Central memory CD8-positive, alpha-beta T cell (primary cell): Measurements from ENCODE around the gene CACNA1B.

Experiments used
- ATAC-seq: fragments of 150-1000 bp; cut with Tn5 transposase; replicated peaks from 2 replicates; pipeline ENCODE4 v1.10.0; 2022; ENCODE audit warnings: mild to moderate bottlenecking, moderate FRiP score, moderate number of reproducible peaks; ENCODE audit not compliant: poor library complexity, severe bottlenecking; ENCODE audit errors: extremely low read depth
- DNase-seq, 2 donors: peaks; one replicate each; pipeline ENCODE4 v3.0.0; 2021; ENCODE audit warnings: low spot score in 2 of 2
- H3K27ac Mint-ChIP-seq: one replicate; pipeline ENCODE4 v1.8.0; 2022; ENCODE audit warnings: low read depth, mild to moderate bottlenecking, moderate library complexity, mixed read lengths
- H3K27me3 Mint-ChIP-seq: one replicate; pipeline ENCODE4 v1.8.0; 2022; ENCODE audit warnings: mixed read lengths
- H3K36me3 Mint-ChIP-seq: one replicate; pipeline ENCODE4 v1.8.0; 2022; ENCODE audit warnings: mild to moderate bottlenecking, moderate library complexity, mixed read lengths; ENCODE audit not compliant: insufficient read depth
- H3K4me1 Mint-ChIP-seq: one replicate; pipeline ENCODE4 v1.8.0; 2022; ENCODE audit warnings: mixed read lengths
- H3K4me3 Mint-ChIP-seq: one replicate; pipeline ENCODE4 v1.8.0; 2022; ENCODE audit warnings: mild to moderate bottlenecking, moderate library complexity, mixed read lengths
- H3K9me3 Mint-ChIP-seq: one replicate; pipeline ENCODE4 v1.8.0; 2022; ENCODE audit warnings: mixed read lengths

The CACNA1B gene

DNA sequence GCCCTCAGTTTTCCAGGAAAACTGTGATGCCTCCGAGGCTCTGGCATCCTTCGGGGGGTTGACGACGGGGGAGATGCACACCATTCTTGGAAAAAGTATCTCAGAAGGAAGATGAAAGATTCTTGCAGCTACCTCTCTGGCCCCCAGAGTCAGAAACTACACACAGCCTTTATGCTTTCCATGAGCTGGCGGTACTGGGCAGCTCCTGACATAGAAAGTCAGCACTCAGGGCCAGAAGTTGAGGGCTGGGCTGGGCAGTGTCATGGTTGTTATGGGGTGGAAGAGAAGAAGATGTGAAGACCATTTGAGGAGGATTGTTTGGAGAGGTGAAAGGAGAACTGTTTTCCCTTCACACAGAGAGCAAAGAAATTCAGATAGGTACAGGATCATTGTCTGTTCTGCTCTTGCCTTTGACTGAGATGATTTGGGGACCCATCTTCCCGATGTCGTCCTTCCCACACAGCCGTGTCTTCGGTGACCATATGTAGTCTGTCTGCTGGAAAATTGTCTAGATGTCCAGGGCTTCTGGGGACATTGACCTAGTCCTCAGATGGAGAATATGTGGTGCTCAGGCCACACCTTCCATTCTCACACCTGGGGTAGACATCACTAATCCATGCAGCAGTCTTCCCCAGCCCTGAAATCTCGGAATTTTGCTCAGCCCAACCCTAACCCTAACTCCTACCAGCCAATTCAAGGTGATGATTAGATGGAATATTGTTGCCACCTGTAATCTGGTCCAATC lies 237.1 kb downstream of the CACNA1B start:
- Mint-ChIP-seq H3K27ac (no peak overlapping the region), H3K27me3 (peaks cover 45% of the 10 kb centered on the region), H3K4me3 (no peak overlapping the region), H3K4me1 (no peaks in the 10 kb centered on the region), H3K9me3 (no peaks in the 10 kb centered on the region), H3K36me3 (no peaks in the 10 kb centered on the region)
- DNase-seq: no peak
- ATAC-seq: no peak

DNA sequence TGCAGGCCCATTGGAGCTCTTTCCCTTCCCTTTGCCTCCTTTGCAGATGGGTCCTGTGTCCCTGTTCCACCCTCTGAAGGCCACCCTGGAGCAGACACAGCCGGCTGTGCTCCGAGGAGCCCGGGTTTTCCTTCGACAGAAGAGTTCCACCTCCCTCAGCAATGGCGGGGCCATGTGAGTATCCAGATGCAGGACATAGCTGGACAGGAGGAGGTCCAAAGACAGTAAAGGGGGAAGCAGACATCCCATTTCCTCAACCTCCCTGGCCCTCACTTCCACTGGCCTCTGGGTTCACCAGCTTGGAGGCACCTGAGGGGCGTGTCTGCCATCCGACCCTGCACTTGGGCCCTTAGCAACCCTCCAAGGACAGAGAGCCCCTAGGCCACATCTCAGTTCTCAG lies 237.9 kb downstream of the CACNA1B start:
- DNase-seq (no peak), ATAC-seq (no peak)
- H3K4me3 Mint-ChIP-seq: no peak overlapping the region
- H3K4me1 Mint-ChIP-seq: no peaks in the 10 kb centered on the region
- no peak overlapping the region for H3K27ac Mint-ChIP-seq
- H3K9me3 Mint-ChIP-seq: no peaks in the 10 kb centered on the region
- peaks cover 48% of the 10 kb centered on the region for H3K27me3 Mint-ChIP-seq
- no peaks in the 10 kb centered on the region for H3K36me3 Mint-ChIP-seq

DNA sequence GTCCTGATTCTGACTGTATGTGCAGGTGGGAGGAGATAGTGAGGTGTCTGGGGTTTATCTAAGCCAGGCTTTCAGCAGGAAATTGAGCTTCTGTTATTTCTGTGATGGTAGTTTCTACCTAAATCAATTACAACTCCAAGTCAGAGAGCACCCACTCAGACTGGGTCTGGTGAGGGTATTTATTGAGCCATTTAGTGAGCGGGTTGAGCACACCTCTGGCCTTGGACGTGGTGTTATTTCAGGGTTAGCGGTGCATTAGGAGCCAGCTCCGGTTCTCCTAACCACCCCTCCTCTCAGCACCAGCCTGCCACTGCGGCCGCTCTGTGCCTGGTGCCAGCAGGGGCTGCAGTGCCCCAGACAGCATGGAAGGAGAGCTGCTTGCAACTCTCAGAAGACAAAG lies 238.9 kb downstream of the CACNA1B start:
- Mint-ChIP-seq H3K27me3 (peaks cover 48% of the 10 kb centered on the region), H3K4me1 (no peaks in the 10 kb centered on the region)

DNA sequence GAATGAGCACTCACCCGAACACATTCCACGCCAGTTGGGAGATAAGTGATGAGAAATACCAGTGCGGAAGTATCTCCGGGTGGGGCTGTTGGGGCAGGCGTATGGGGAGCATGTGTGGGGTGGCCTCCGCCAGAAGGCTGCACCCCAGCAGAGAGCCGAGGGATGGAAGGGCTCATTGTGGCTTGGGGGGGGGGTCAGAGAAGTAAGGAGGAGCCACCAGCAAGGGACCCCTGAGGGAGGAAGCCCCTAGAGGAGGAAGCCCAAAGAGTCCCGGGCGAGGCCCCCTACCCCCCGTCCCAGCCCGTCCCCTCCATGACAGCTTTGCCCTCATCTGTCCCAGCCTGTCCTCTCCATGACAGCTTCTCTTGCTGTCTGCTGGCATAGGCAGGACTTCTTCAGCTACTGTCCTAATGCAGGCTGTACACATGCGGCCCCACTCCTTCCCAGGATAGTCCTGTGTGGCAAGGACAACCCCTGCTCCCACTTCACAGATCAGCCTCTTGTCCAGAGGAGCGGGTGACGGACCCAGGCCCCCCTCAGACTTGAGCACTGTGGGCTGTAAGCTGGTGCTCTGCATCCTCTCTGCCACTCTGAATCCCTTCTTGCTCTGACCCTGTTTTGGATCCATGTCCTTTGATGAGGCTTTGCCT lies 239.6 kb downstream of the CACNA1B start:
- H3K4me3 Mint-ChIP-seq: no peak overlapping the region
- H3K27ac Mint-ChIP-seq: no peak overlapping the region
- no peak for ATAC-seq

More for the DNA sequence above, 238.9 kb downstream of the CACNA1B start:
- Mint-ChIP-seq H3K9me3 (no peaks in the 10 kb centered on the region), H3K36me3 (no peaks in the 10 kb centered on the region), H3K4me3 (no peak overlapping the region), H3K27ac (no peak overlapping the region)
- DNase-seq (no peak), ATAC-seq (no peak)

DNA sequence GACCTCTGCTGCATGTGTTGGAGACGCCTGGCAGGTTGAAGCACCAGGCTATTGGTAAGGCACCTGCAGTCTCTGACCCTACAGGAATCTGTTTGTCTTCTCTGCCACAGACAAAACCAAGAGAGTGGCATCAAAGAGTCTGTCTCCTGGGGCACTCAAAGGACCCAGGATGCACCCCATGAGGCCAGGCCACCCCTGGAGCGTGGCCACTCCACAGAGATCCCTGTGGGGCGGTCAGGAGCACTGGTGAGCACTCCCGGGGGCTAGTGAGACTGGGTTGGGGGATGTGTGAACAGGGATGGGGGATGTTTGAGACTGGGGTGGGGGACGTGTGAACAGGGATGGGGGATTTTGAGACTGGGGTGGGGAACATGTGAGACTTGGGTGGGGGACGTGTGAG lies 240.3 kb downstream of the CACNA1B start:
- Mint-ChIP-seq H3K4me1 (no peaks in the 10 kb centered on the region), H3K36me3 (no peaks in the 10 kb centered on the region), H3K27me3 (peaks cover 40% of the 10 kb centered on the region), H3K27ac (no peak overlapping the region), H3K4me3 (no peak overlapping the region), H3K9me3 (no peaks in the 10 kb centered on the region)
- ATAC-seq (no peak), DNase-seq (no peak)

More for the DNA sequence above, 239.6 kb downstream of the CACNA1B start:
- H3K36me3 Mint-ChIP-seq: no peaks in the 10 kb centered on the region
- H3K4me1 Mint-ChIP-seq: no peaks in the 10 kb centered on the region
- H3K9me3 Mint-ChIP-seq: no peaks in the 10 kb centered on the region
- peaks cover 46% of the 10 kb centered on the region for H3K27me3 Mint-ChIP-seq
- DNase-seq: no peak

DNA sequence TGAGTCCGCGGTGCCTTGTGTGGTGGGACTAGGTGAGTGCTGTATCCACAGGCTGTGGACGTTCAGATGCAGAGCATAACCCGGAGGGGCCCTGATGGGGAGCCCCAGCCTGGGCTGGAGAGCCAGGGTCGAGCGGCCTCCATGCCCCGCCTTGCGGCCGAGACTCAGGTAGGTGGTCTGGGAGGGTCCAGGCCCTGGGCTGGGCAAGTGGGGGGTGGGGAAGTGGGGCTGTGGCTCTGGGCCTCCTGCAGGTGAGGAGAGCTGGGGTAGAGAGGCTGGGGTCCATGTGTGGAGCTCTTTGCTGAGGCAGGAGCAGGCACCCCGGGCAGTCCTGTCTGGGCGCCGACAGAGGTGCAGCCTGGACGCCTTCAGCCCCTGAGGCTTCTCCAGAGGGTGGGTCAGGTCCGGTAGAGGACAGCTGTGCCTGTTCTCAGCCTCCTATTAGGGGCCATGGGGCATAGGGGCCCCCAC lies 241.1 kb downstream of the CACNA1B start:
- Mint-ChIP-seq H3K36me3 (no peaks in the 10 kb centered on the region), H3K4me3 (no peak overlapping the region), H3K4me1 (no peaks in the 10 kb centered on the region), H3K27me3 (peaks cover 33% of the 10 kb centered on the region), H3K9me3 (no peaks in the 10 kb centered on the region), H3K27ac (no peak overlapping the region)
- DNase-seq (no peak), ATAC-seq (no peak)

DNA sequence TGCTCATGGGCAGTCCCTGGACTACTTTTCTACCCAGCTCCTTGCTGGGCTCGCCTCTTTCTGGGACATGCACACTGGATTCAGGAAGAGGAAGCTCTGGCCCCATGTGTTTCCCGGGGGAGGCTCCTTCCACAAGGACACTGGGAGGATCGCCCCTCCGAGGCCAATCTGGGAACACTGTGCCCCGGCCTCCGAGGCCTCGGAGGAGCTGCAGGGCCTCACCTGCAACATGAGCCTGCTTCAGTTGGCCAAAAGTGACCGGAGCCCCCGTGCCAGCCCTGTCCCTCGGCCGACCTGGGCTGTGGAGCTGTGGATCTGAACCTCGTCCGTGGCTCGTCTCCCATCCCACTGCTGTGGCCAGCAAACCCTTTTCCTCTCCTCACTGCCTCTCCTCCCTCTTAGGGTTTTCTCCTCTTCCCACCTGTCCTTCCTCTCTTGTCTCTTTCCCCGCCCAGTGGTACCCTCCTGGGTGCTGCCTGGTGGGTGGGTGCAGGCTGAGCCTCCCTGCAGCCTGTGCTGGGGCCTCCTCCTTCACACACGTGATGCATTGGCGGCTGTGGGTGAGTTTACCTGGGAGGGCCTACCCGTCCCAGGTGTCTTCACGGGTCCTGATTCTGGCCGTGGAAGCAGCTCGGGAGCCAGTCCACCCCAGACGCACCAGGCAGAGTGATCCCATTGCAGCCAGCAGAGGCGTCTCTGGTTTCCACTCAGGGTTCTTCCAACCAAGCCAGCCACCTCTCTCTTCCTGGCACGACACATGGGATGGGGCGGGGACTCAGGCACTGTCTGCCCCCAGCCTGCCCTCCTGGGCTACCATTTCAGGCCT lies 241.8 kb downstream of the CACNA1B start:
- Mint-ChIP-seq H3K9me3 (no peaks in the 10 kb centered on the region), H3K36me3 (peaks cover 2% of the 10 kb centered on the region), H3K27ac (no peak overlapping the region), H3K4me3 (no peak overlapping the region), H3K27me3 (peaks cover 33% of the 10 kb centered on the region), H3K4me1 (no peaks in the 10 kb centered on the region)
- ATAC-seq (no peak), DNase-seq (no peak)

DNA sequence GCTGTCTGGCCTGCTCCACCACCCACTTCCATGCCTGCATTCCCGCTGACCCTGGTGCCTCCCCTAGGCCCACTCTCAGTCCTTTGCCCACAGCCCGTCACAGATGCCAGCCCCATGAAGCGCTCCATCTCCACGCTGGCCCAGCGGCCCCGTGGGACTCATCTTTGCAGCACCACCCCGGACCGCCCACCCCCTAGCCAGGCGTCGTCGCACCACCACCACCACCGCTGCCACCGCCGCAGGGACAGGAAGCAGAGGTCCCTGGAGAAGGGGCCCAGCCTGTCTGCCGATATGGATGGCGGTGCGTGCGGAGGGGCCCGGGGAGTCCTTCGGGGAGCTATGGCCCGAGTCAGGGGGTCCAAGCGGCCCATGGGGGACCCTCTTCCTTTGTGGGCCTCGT lies 242.5 kb downstream of the CACNA1B start:
- H3K9me3 Mint-ChIP-seq: no peaks in the 10 kb centered on the region
- DNase-seq (no peak), ATAC-seq (no peak)
- peaks cover 33% of the 10 kb centered on the region for H3K27me3 Mint-ChIP-seq
- H3K36me3 Mint-ChIP-seq: peaks cover 6% of the 10 kb centered on the region
- no peaks in the 10 kb centered on the region for H3K4me1 Mint-ChIP-seq
- no peak overlapping the region for H3K27ac Mint-ChIP-seq
- H3K4me3 Mint-ChIP-seq: no peak overlapping the region

DNA sequence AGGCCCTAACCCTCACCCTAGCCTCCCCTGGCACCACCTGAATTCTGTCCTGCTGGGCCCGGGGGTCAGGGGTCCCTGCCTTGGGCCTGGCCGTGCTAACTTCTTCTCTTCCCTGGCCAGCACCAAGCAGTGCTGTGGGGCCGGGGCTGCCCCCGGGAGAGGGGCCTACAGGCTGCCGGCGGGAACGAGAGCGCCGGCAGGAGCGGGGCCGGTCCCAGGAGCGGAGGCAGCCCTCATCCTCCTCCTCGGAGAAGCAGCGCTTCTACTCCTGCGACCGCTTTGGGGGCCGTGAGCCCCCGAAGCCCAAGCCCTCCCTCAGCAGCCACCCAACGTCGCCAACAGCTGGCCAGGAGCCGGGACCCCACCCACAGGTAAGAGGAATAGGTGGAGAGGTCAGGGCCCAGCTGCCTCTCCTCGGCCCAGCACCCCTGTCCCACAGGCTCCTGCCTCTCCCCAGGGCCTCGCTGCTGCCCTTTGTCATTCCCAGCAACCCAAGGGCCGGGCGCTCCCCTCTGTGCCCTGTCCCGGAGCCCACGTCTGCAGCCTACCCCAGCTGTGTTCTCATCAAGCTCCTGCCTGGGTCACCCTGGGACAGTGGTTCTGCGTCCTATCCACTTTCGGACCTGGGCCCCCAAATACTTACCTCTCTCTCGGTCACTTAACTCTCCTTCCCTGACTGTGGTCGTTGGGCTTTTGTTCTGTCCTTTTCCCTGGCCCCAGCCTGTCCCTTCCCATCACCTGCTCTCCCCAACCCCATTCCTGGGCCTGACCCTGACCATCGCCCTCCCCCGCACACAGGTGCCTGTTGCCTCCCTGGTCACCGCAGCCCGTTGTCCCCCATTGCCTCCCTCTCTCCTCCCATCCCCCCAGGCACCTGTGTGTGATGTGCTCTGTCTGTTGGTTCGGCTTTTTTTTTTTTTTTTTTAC lies 243.2 kb downstream of the CACNA1B start:
- Mint-ChIP-seq H3K27ac (no peak overlapping the region), H3K36me3 (peaks cover 7% of the 10 kb centered on the region), H3K4me1 (no peaks in the 10 kb centered on the region), H3K9me3 (no peaks in the 10 kb centered on the region), H3K27me3 (peaks cover 30% of the 10 kb centered on the region), H3K4me3 (no peak overlapping the region)
- no peak for DNase-seq
- ATAC-seq: no peak

DNA sequence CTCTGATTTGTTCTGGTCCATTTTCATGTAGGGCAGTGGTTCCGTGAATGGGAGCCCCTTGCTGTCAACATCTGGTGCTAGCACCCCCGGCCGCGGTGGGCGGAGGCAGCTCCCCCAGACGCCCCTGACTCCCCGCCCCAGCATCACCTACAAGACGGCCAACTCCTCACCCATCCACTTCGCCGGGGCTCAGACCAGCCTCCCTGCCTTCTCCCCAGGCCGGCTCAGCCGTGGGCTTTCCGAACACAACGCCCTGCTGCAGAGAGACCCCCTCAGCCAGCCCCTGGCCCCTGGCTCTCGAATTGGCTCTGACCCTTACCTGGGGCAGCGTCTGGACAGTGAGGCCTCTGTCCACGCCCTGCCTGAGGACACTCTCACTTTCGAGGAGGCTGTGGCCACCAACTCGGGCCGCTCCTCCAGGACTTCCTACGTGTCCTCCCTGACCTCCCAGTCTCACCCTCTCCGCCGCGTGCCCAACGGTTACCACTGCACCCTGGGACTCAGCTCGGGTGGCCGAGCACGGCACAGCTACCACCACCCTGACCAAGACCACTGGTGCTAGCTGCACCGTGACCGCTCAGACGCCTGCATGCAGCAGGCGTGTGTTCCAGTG lies 244.0 kb downstream of the CACNA1B start:
- H3K36me3 Mint-ChIP-seq: peaks cover 7% of the 10 kb centered on the region

DNA sequence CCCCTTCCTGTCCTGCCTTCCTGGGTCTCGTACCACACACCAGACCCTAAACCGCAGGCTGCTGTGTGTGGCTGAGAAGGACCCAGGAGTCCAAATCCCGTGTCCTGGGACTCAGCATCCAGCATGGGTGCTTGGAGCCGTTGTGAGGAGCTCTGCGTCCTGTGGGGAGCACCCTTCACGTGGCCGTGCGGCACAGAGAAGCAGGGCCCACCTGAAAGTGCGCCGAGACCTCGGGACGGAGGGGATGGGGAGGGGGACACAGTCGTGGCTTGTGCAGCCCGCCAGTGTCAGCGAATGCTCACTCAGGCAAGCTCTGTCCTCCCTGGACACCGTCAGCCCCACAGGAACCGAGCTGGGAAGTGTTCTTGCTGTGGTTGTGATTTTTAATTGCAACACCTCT lies 244.6 kb downstream of the CACNA1B start:
- no peaks in the 10 kb centered on the region for H3K9me3 Mint-ChIP-seq
- H3K4me1 Mint-ChIP-seq: no peaks in the 10 kb centered on the region
- DNase-seq (no peak), ATAC-seq (no peak)
- no peak overlapping the region for H3K4me3 Mint-ChIP-seq
- H3K36me3 Mint-ChIP-seq: peaks cover 10% of the 10 kb centered on the region
- no peak overlapping the region for H3K27ac Mint-ChIP-seq
- peaks cover 16% of the 10 kb centered on the region for H3K27me3 Mint-ChIP-seq

More for the DNA sequence above, 244.0 kb downstream of the CACNA1B start:
- ATAC-seq (no peak), DNase-seq (no peak)
- no peak overlapping the region for H3K4me3 Mint-ChIP-seq
- no peaks in the 10 kb centered on the region for H3K9me3 Mint-ChIP-seq
- peaks cover 22% of the 10 kb centered on the region for H3K27me3 Mint-ChIP-seq
- no peak overlapping the region for H3K27ac Mint-ChIP-seq
- H3K4me1 Mint-ChIP-seq: no peaks in the 10 kb centered on the region
